H1 (cell line): Measurements from ENCODE around the gene CFAP74. TPM values are rescaled to one million over a fixed set of nuclear protein-coding genes. Genes with fewer than 3 reads are reported as not detected.
A peak's percentile ranks its signal among the peaks of the same experiment; 100 is the strongest.

Source experiments
- CTCF ChIA-PET: fragments of 300-600 bp; sonication (Branson Sonifier 250); formaldehyde crosslinking; loops from one replicate; lab custom pipeline; 2021; ENCODE audit not compliant: partially characterized antibody; lab: Charles Lee
- POLR2A ChIA-PET: fragments of 300-600 bp; sonication (Branson Sonifier 250); formaldehyde crosslinking; loops from one replicate; lab custom pipeline; 2021; ENCODE audit warnings: inconsistent platforms; ENCODE audit not compliant: partially characterized antibody; lab: Charles Lee
- DNase-seq, 2 experiments: peaks; one replicate each; pipeline versions ENCODE4 v3.0.0 to v3.0.0-alpha.2; 2010 to 2022; ENCODE audit warnings: low spot score in 2 of 2, low read depth in 1 of 2, mixed read lengths in 1 of 2
- FAIRE-seq: peaks from 2 replicates; lab custom pipeline; 2011; peaks lifted over from hg19 to GRCh38; lab: Jason Lieb, UNC
- H2AFZ ChIP-seq: 2 replicates; pipeline ENCODE4 v1.8.1; 2012; ENCODE audit warnings: low read length, inconsistent platforms
- H2AK5ac ChIP-seq: 2 replicates; pipeline ENCODE4 v1.6.1; 2013; ENCODE audit warnings: low read depth, low read length
- H2BK120ac ChIP-seq: replicated peaks from 2 replicates; pipeline ENCODE3; 2013; ENCODE audit warnings: low read depth, low read length, inconsistent platforms
- H2BK12ac ChIP-seq: 2 replicates; pipeline ENCODE4 v1.6.1; 2013; ENCODE audit warnings: low read depth, low read length
- H2BK15ac ChIP-seq: 2 replicates; pipeline ENCODE4 v1.6.1; 2013; ENCODE audit warnings: low read length
- H2BK20ac ChIP-seq: 2 replicates; pipeline ENCODE4 v1.6.1; 2013; ENCODE audit warnings: low read length
- H2BK5ac ChIP-seq: 2 replicates; pipeline ENCODE4 v1.6.1; 2013; ENCODE audit warnings: low read depth, low read length
- H3K14ac ChIP-seq: 2 replicates; pipeline ENCODE4 v1.6.1; 2013; ENCODE audit warnings: inconsistent platforms; ENCODE audit not compliant: insufficient read length
- H3K18ac ChIP-seq: 2 replicates; pipeline ENCODE4 v1.6.1; 2013; ENCODE audit warnings: low read length; ENCODE audit errors: extremely low read depth
- H3K23ac ChIP-seq: 2 replicates; pipeline ENCODE4 v1.6.1; 2013; ENCODE audit warnings: inconsistent platforms; ENCODE audit not compliant: insufficient read length
- H3K23me2 ChIP-seq: 2 replicates; pipeline ENCODE4 v1.6.1; 2013; ENCODE audit warnings: low read depth, low read length
- H3K27ac ChIP-seq: 2 replicates; pipeline ENCODE4 v1.6.1; 2011; ENCODE audit warnings: low read depth, low read length, inconsistent platforms
- H3K27me3 ChIP-seq, 4 experiments: replicated peaks in 1 of 4; 1 replicate in 1 of 4; 2 replicates in 3 of 4; pipeline versions ENCODE4 v1.6.1 to v1.8.1; 2011 to 2013; ENCODE audit warnings: low read length in 3 of 4, mild to moderate bottlenecking in 3 of 4, inconsistent platforms in 2 of 4, mixed read lengths in 2 of 4, moderate library complexity in 1 of 4; ENCODE audit not compliant: control insufficient read depth in 3 of 4, insufficient read depth in 3 of 4; ENCODE audit errors: extremely low read depth in 1 of 4
- H3K36me3 ChIP-seq, 4 experiments: 2 replicates each; pipeline versions ENCODE4 v1.6.1 to v1.8.1; 2011 to 2013; ENCODE audit warnings: mild to moderate bottlenecking in 4 of 4, low read length in 3 of 4, moderate library complexity in 2 of 4, control low read depth in 1 of 4, inconsistent platforms in 1 of 4; ENCODE audit not compliant: insufficient read depth in 4 of 4, control insufficient read depth in 2 of 4
- H3K4ac ChIP-seq: replicated peaks from 2 replicates; pipeline ENCODE3; 2013; ENCODE audit warnings: low read length, low read depth, mixed read lengths, inconsistent platforms; ENCODE audit not compliant: insufficient read length
- H3K4me1 ChIP-seq, 4 experiments: replicated peaks in 1 of 4; 1 replicate in 1 of 4; 2 replicates in 3 of 4; pipeline versions ENCODE4 v1.6.1 to v1.8.1; 2011 to 2013; ENCODE audit warnings: low read length in 3 of 4, inconsistent platforms in 2 of 4, mixed read lengths in 1 of 4; ENCODE audit not compliant: insufficient read depth in 4 of 4, control insufficient read depth in 3 of 4
- H3K4me2 ChIP-seq, 2 experiments: 2 replicates each; pipeline versions ENCODE4 v1.6.1 to v1.8.1; 2011 to 2013; ENCODE audit warnings: low read depth in 2 of 2, low read length in 2 of 2, control low read depth in 1 of 2, inconsistent platforms in 1 of 2, mild to moderate bottlenecking in 1 of 2; ENCODE audit not compliant: insufficient read depth in 1 of 2
- H3K4me3 ChIP-seq, 4 experiments: fragments of 200-600, 300-600 bp in 1 of 4; sonication (generic), shearing (Covaris generic), sonication (Bioruptor Twin) in 1 of 4; 2 replicates each; pipeline versions ENCODE4 v1.5.1 to v1.8.1; 2011 to 2016; ENCODE audit warnings: low read length in 4 of 4, low read depth in 3 of 4, control low read depth in 2 of 4, inconsistent platforms in 2 of 4, mild to moderate bottlenecking in 2 of 4, mixed read lengths in 1 of 4, moderate library complexity in 1 of 4; ENCODE audit not compliant: insufficient read depth in 2 of 4; ENCODE audit errors: extremely low read depth in 1 of 4
- H3K56ac ChIP-seq: replicated peaks from 2 replicates; pipeline ENCODE3; 2013; ENCODE audit warnings: low read depth, mild to moderate bottlenecking, mixed read lengths, low read length, inconsistent platforms; ENCODE audit not compliant: insufficient read length
- H3K79me1 ChIP-seq: 2 replicates; pipeline ENCODE4 v1.6.1; 2013; ENCODE audit warnings: low read depth, low read length, control low read depth
- H3K79me2 ChIP-seq, 2 experiments: 2 replicates each; pipeline versions ENCODE4 v1.6.1 to v1.8.1; 2012 to 2013; ENCODE audit warnings: low read length in 2 of 2, mild to moderate bottlenecking in 2 of 2, inconsistent platforms in 1 of 2; ENCODE audit not compliant: insufficient read depth in 2 of 2, control insufficient read depth in 1 of 2
- H3K9ac ChIP-seq, 4 experiments: replicated peaks in 1 of 4; 1 replicate in 1 of 4; 2 replicates in 3 of 4; pipeline versions ENCODE4 v1.6.1 to v1.8.1; 2011 to 2013; ENCODE audit warnings: low read depth in 3 of 4, low read length in 3 of 4, control low read depth in 2 of 4, mild to moderate bottlenecking in 2 of 4, moderate library complexity in 2 of 4, inconsistent platforms in 1 of 4; ENCODE audit errors: extremely low read depth in 1 of 4
- H3K9me3 ChIP-seq, 2 experiments: 2 replicates each; pipeline versions ENCODE4 v1.6.1 to v1.8.1; 2012 to 2013; ENCODE audit warnings: mild to moderate bottlenecking in 2 of 2, moderate library complexity in 2 of 2, control low read depth in 1 of 2, inconsistent platforms in 1 of 2, low read depth in 1 of 2, low read length in 1 of 2, mixed read lengths in 1 of 2; ENCODE audit not compliant: insufficient read depth in 2 of 2
- H4K20me1 ChIP-seq, 2 experiments: replicated peaks in 1 of 2; 2 replicates each; pipeline versions ENCODE3 to v1.8.1; 2011 to 2013; ENCODE audit warnings: inconsistent platforms in 2 of 2, low read length in 2 of 2, mild to moderate bottlenecking in 1 of 2; ENCODE audit not compliant: insufficient read depth in 2 of 2, control insufficient read depth in 1 of 2
- H4K5ac ChIP-seq: 2 replicates; pipeline ENCODE4 v1.6.1; 2013; ENCODE audit warnings: low read length, low read depth, mixed read lengths, inconsistent platforms; ENCODE audit not compliant: insufficient read length
- H4K8ac ChIP-seq: 2 replicates; pipeline ENCODE4 v1.8.0; 2013; ENCODE audit warnings: mild to moderate bottlenecking, moderate library complexity, low read length, inconsistent platforms; ENCODE audit not compliant: insufficient read depth; ENCODE audit errors: extremely low read depth
- H4K91ac ChIP-seq: replicated peaks from 2 replicates; pipeline ENCODE3; 2013; ENCODE audit warnings: low read length, mixed read lengths, inconsistent platforms; ENCODE audit not compliant: insufficient read length
- GTF2F1 ChIP-seq: IDR thresholded peaks from 2 replicates; pipeline ENCODE4 v1.6.1; 2012; ENCODE audit warnings: low read depth, low read length, improper control_type of control experiment, borderline replicate concordance
- POLR2A ChIP-seq, 2 experiments: IDR thresholded peaks; 1 replicate in 1 of 2; 2 replicates in 1 of 2; pipeline ENCODE4 v1.6.1; 2011; ENCODE audit warnings: low read depth in 2 of 2, low read length in 2 of 2, mild to moderate bottlenecking in 2 of 2; ENCODE audit errors: control extremely low read depth in 1 of 2
- WGBS, 2 experiments: shearing (Covaris generic) in 1 of 2; methylation state at CpG; one replicate each; pipeline versions ENCODE4 v1.1.6 to v1.1.7; 2013 to 2015; ENCODE audit warnings: low lambda C conversion rate in 2 of 2, mixed read lengths in 2 of 2, inconsistent platforms in 1 of 2, low coverage in 1 of 2, missing lambda C conversion rate in 1 of 2; ENCODE audit not compliant: insufficient replicate concordance in 2 of 2, insufficient coverage in 1 of 2, insufficient read length in 1 of 2; ENCODE audit errors: extremely low coverage in 1 of 2, missing lambda C conversion rate in 1 of 2; 5-methylcytosine and 5-hydroxymethylcytosine counted together
- polyA plus RNA-seq, 7 experiments: library from polyadenylated mRNA; depleted of rRNA in 3 of 7; stranded (reverse) in 5 of 7; unstranded in 2 of 7; fragments of >200 nt in 5 of 7; fragments of 200-250 nt in 2 of 7; gene quantifications; 1 replicate in 5 of 7; 2 replicates in 1 of 7; 4 replicates in 1 of 7; pipeline versions ENCODE4 v1.2.1 to v1.2.3, GENCODE V29; 2011 to 2013; ENCODE audit warnings: missing spikeins in 2 of 7, mixed read lengths in 2 of 7
- total RNA-seq: library from RNA; stranded (reverse); fragmentation: NEBNext Ultra II Directional; extraction: Animal tissue kit (Norgen Biotek cat#: 25700); gene quantifications from 2 replicates; pipeline ENCODE4 v1.2.1, GENCODE V29; 2021

The CFAP74 gene
- total and polyA plus RNA-seq, 2 of the 8 experiments (the other 6 are each of a cell fraction or from before 2014, with no cell fraction given): 0.09 to 0.20 TPM

DNA sequence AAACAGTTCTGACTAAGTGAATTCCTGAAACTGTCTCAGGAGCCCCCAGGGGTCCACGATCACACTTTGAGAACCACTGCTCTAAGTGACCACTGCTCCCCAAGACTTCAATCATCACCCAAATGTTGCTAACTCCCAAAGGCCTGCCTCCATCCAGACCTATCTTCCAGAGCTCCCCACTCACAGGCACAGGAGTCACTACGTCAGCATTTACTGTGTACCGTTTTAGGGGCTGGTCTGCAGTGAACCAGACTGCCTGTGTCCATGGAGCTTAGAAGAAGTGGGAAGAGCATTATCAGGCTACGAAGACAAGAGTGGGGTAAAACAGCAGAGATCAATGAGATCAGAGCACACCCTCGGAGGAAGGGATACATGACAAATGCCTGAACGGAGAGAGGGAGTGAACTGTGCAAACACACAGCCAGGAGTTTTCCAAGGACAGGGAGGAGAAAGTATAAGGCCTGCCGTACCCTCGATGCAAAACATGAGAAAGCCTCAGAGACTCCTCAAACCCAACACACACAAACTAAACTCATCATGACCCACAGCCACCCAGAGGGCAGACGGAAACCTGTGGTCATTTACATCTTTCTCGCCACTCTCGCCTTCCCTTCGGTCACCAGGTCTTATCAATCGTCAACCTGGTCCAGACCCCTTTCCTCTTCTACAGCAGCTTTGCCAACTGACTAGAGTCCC, 122.8 kb downstream of the CFAP74 start:
- DNase-seq: no peak
- FAIRE-seq: no peak
- Histone ChIP-seq H2BK20ac (no peak overlapping the region), H3K79me1 (peaks cover 16% of the 10 kb centered on the region), H3K9me3 (no peaks in the 10 kb centered on the region), H3K27me3 (no peaks in the 10 kb centered on the region), H3K4me1 (peaks cover 0 to 9% (median 5%) of the 10 kb centered on the region in 4 experiments; a peak in 3 of 7 replicates), H2BK12ac (no peak overlapping the region), H3K4me2 (peak overlapping the region; percentile 4 to 17; a peak in 2 of 4 replicates), H2BK15ac (no peak overlapping the region), H2AK5ac (no peak overlapping the region), H4K20me1 (peaks cover 31 to 44% of the 10 kb centered on the region in 2 experiments), H3K9ac (no peak overlapping the region), H3K18ac (no peak overlapping the region), H2BK5ac (no peak overlapping the region), H3K36me3 (peaks cover 5 to 11% (median 10%) of the 10 kb centered on the region in 4 experiments; a peak in 6 of 8 replicates), H4K91ac (no peak overlapping the region), H2BK120ac (no peak overlapping the region), H3K23me2 (no peaks in the 10 kb centered on the region), H4K5ac (no peak overlapping the region), H3K4ac (no peak overlapping the region), H2AFZ (no peak overlapping the region), H3K56ac (peak overlapping the region; percentile 21), H3K79me2 (peaks cover 63 to 98% of the 10 kb centered on the region in 2 experiments), H3K4me3 (no peak overlapping the region), H3K23ac (no peak overlapping the region), H3K27ac (no peak overlapping the region), H3K14ac (no peak overlapping the region), H4K8ac (peak overlapping the region; percentile 11; the same call in 1 of the 2 replicates)
- POLR2A ChIA-PET: interaction anchor here (0.8 to 5.1 kb wide), 10 partner anchors 9 to 72 kb away, joined by 3 to 33 read pairs (median 3); no protein-coding TSS in a partner anchor
- CTCF ChIA-PET: interaction anchor here (0.7 to 4.6 kb wide), 5 partner anchors 10 to 202 kb away, joined by 3 to 26 read pairs (median 3); no protein-coding TSS in a partner anchor
- 78% methylated on average over 13 of the region's 13 CpGs; no CpG with 5 or more reads in 1 of the 2 experiments for WGBS, 2 experiments
- TF ChIP-seq POLR2A (IDR thresholded peaks at IDR 0.05; ENCODE audit: control extremely low read depth in 1 of 2, low read depth in 2 of 2, low read length in 2 of 2) (peak in 1 of 2 experiments; percentile 34; a peak in 1 of 3 replicates), GTF2F1 (no peak)
